Pancreas (tissue), 10 donors: Measurements from ENCODE around the gene PCARE. TPM values are rescaled to one million over a fixed set of nuclear protein-coding genes. Genes with fewer than 3 reads are reported as not detected.

Experiments used
- ATAC-seq, 4 donors: fragments of 200-7000 bp; cut with Tn5 transposase; one replicate each; pipeline versions ENCODE4 v1.8.0 to v1.9.1; 2020; ENCODE audit warnings: mild to moderate bottlenecking in 4 of 4, moderate library complexity in 4 of 4
- DNase-seq, 6 donors: peaks; one replicate each; pipeline ENCODE4 v3.0.0-alpha.2; 2020
- FAIRE-seq: peaks from 2 replicates; lab custom pipeline; 2012; peaks lifted over from hg19 to GRCh38; lab: Jason Lieb, UNC
- H3K27ac ChIP-seq, 4 donors: fragments of 200-600 bp; sonication (generic); 1 replicate in 3 of 4; 2 replicates in 1 of 4; pipeline versions ENCODE4 v1.5.0 to v1.8.0; 2020
- H3K27me3 ChIP-seq, 4 donors: fragments of 200-600 bp; one replicate each; pipeline ENCODE4 v1.8.0; 2021
- H3K36me3 ChIP-seq, 3 donors: fragments of 200-600 bp; sonication (generic) in 1 of 3; one replicate each; pipeline versions ENCODE4 v1.5.0 to v1.8.0; 2020 to 2021
- H3K4me1 ChIP-seq, 3 donors: fragments of 200-600 bp; one replicate each; pipeline ENCODE4 v1.8.0; 2021
- H3K4me3 ChIP-seq, 4 donors: fragments of 200-600 bp; sonication (generic) in 2 of 4; one replicate each; pipeline versions ENCODE4 v1.5.0 to v1.8.0; 2020 to 2021
- H3K9me3 ChIP-seq, 4 donors: fragments of 200-600 bp; one replicate each; pipeline ENCODE4 v1.8.0; 2021
- CTCF ChIP-seq, 4 donors: fragments of 200-600 bp; sonication (generic) in 3 of 4; IDR thresholded peaks; one replicate each; pipeline versions ENCODE4 v1.5.0 to v1.8.0; 2021; ENCODE audit warnings: antibody characterized with exemption in 4 of 4
- WGBS, 2 donors: extraction: QIAGEN DNeasy Blood & Tissue Kit; methylation state at CpG; one replicate each; pipeline ENCODE4 v1.1.7; 2013; 5-methylcytosine and 5-hydroxymethylcytosine counted together
- intact Hi-C, 3 donors: fragments of 100-400 bp; cut with DNase I; formaldehyde crosslinking; loops; one replicate each; pipeline versions ENCODE4 v1.11.1 to v1.14.2; 2022
- polyA plus RNA-seq, 2 donors: library from polyadenylated mRNA; stranded (reverse); fragments of 200-250 nt; gene quantifications; one replicate each; pipeline ENCODE4 v1.2.3, GENCODE V29; 2013
- total RNA-seq, 6 donors: library from RNA; stranded (reverse); fragmentation: NEBNext Ultra II Directional in 4 of 6; extraction: Animal tissue kit (Norgen Biotek cat#: 25700) in 4 of 6; gene quantifications; one replicate each; pipeline versions ENCODE4 v1.2.1 to v1.2.4, GENCODE V29; 2021 to 2023
- donor health status: healthy with polysubstance abuse.
- donor health status: DM: no; HTN: no; CAD: no; lungs with moderate emphysema.
- donor health status: DM: no; HTN: no; CAD: no.
- donor health status: control.
- donor health status: control.
- donor health status: Bipolar disorder and iron deficiency.
- donor health status: DM: yes; HTN: yes; CAD: no.
- donor health status: DM: no; HTN: no; CAD: no.
- donor health status: DM: no; HTN: no; CAD: no.
- donor health status: DM: yes; HTN: yes; CAD: no.

PCARE gene
- total and polyA plus RNA-seq, 8 donors = 0.03 to 0.05 (median 0.04) TPM; not detected in 5

- FAIRE-seq (no peak), DNase-seq (no peak), ATAC-seq (peak; percentile 36 to 63 (median 57))
- H3K36me3 ChIP-seq = no peaks in the 10 kb centered on the region
- no peaks in the 10 kb centered on the region for H3K9me3 ChIP-seq
- H3K4me3 ChIP-seq = no peak overlapping the region
- no peak for TF ChIP-seq CTCF (IDR thresholded peaks at IDR 0.05)
- H3K4me1 ChIP-seq = peaks cover 0 to 16% (median 0%) of the 10 kb centered on the region in 3 donors
- H3K27ac ChIP-seq = peak overlapping the region in 3 of 4 donors; percentile 6 to 88 (median 84)
- H3K27me3 ChIP-seq = no peaks in the 10 kb centered on the region
- intact Hi-C loops = no loop called here
- WGBS, 2 donors = 59 to 67% methylated on average over 2 of the region's 2 CpGs
Measured at GRCh38 chr2:29117636-29118303, 43.4 kb upstream of the PCARE start.

GRCh38 chr2:29115797-29116781, 41.8 kb upstream of the PCARE start:
- DNase-seq (peak in 5 of 6 donors; percentile 15 to 72 (median 60)), ATAC-seq (peak in 3 of 4 donors; percentile 27 to 42 (median 33)), FAIRE-seq (no peak)
- no peak for TF ChIP-seq CTCF (IDR thresholded peaks at IDR 0.05)
- 7 to 18% methylated on average over 45 to 53 of the region's 53 CpGs for WGBS, 2 donors
- Histone ChIP-seq H3K36me3 (no peaks in the 10 kb centered on the region), H3K4me1 (peaks cover 0 to 16% (median 0%) of the 10 kb centered on the region in 3 donors), H3K27me3 (no peaks in the 10 kb centered on the region), H3K9me3 (no peaks in the 10 kb centered on the region), H3K27ac (peak overlapping the region in 3 of 4 donors; percentile 58 to 88 (median 84)), H3K4me3 (peak overlapping the region; percentile 44 to 74 (median 50))
- intact Hi-C loops = no loop called here

GRCh38 chr2:29114946-29115609, 40.8 kb upstream of the PCARE start, which contains the start of gene CLIP4:
TSS of gene CLIP4 (plus strand) at chr2:29115415. CDS start at chr2:29121389, 5,974 bp downstream.
- no peaks in the 10 kb centered on the region for H3K36me3 ChIP-seq
- H3K27ac ChIP-seq = peak within 1 kb of the TSS in 3 of 4 donors; percentile 58 to 88 (median 84)
- H3K4me1 ChIP-seq = peaks cover 0 to 16% (median 0%) of the 10 kb centered on the region in 3 donors
- DNase-seq = peak; percentile 31 to 79 (median 45)
- no peaks in the 10 kb centered on the region for H3K9me3 ChIP-seq
- no peak for FAIRE-seq
- no peak for TF ChIP-seq CTCF (IDR thresholded peaks at IDR 0.05)
- intact Hi-C loops = no loop called here
- peak; percentile 61 to 82 (median 69) for ATAC-seq
- WGBS, 2 donors = 4 to 7% methylated on average over 50 to 76 of the region's 76 CpGs
- peak within 1 kb of the TSS; percentile 44 to 74 (median 50) for H3K4me3 ChIP-seq
- no peaks in the 10 kb centered on the region for H3K27me3 ChIP-seq

- Histone ChIP-seq H3K4me3 (peak overlapping the region in 2 of 4 donors; percentile 55 to 74), H3K27ac (peak overlapping the region in 3 of 4 donors; percentile 9 to 88 (median 62)), H3K4me1 (peaks cover 0 to 16% (median 0%) of the 10 kb centered on the region in 3 donors), H3K36me3 (no peaks in the 10 kb centered on the region), H3K9me3 (no peaks in the 10 kb centered on the region), H3K27me3 (no peaks in the 10 kb centered on the region)
- intact Hi-C loops = no loop called here
- 88 to 90% methylated on average over 10 of the region's 10 CpGs for WGBS, 2 donors
- ATAC-seq (peak in 1 of 4 donors; percentile 9), DNase-seq (no peak), FAIRE-seq (no peak)
- TF ChIP-seq CTCF (IDR thresholded peaks at IDR 0.05) = no peak
Measured at GRCh38 chr2:29114586-29114945, 40.2 kb upstream of the PCARE start.
